HG03354 (cell line): ENCODE data around the gene RSPH3.
"Not testable (repeated sequence)": the region's sequence is repeated elsewhere in the genome, so short reads cannot be mapped to it uniquely, and the experiment has no call there.

Source experiments
- ATAC-seq: cut with Tn5 transposase; IDR thresholded peaks from one replicate; pipeline ENCODE4 v1.9.1; 2021; ENCODE audit warnings: mild to moderate bottlenecking; ENCODE audit not compliant: unreplicated experiment, poor library complexity, severe bottlenecking

RSPH3 gene

GRCh38 chr6:158999666-159000403, at the start of gene RSPH3:
Gene RSPH3 (minus strand): TSS chr6:159000202. CDS start chr6:158999550, 652 bp downstream.
- ATAC-seq = peak; percentile 93

- no peak for ATAC-seq
Observed at GRCh38 chr6:159047891-159048685, 48.1 kb upstream of the RSPH3 start.

- no peak for ATAC-seq
Observed at GRCh38 chr6:159045801-159046200, 45.8 kb upstream of the RSPH3 start.

GRCh38 chr6:159044899-159045727, 45.1 kb upstream of the RSPH3 start, which contains the start of gene TAGAP:
Gene TAGAP (minus strand): TSS chr6:159044991. CDS start chr6:159044146, 845 bp downstream.
- ATAC-seq = peak; percentile 86

- ATAC-seq = no peak
Observed at GRCh38 chr6:159043947-159044346, 43.9 kb upstream of the RSPH3 start.

GRCh38 chr6:159043251-159043650, 43.2 kb upstream of the RSPH3 start:
- ATAC-seq = no peak

GRCh38 chr6:159042826-159043181, 42.8 kb upstream of the RSPH3 start:
- ATAC-seq = no peak

GRCh38 chr6:159042003-159042825, 42.2 kb upstream of the RSPH3 start:
- ATAC-seq = peak; percentile 38

- no peak for ATAC-seq
Observed at GRCh38 chr6:159041181-159041580, 41.2 kb upstream of the RSPH3 start.

- ATAC-seq = no peak
Observed at GRCh38 chr6:159039885-159040258, 39.9 kb upstream of the RSPH3 start.

- ATAC-seq = peak; percentile 82
Observed at GRCh38 chr6:159038914-159039884, 39.2 kb upstream of the RSPH3 start.

GRCh38 chr6:159038318-159038717, 38.3 kb upstream of the RSPH3 start:
- ATAC-seq = not testable (repeated sequence)

GRCh38 chr6:159037756-159038290, 37.8 kb upstream of the RSPH3 start:
- ATAC-seq = no peak

GRCh38 chr6:159036673-159037072, 36.7 kb upstream of the RSPH3 start:
- ATAC-seq = no peak

GRCh38 chr6:159035891-159036290, 35.9 kb upstream of the RSPH3 start:
- ATAC-seq = no peak

- no peak for ATAC-seq
Observed at GRCh38 chr6:159033160-159034049, 33.4 kb upstream of the RSPH3 start.

GRCh38 chr6:159031846-159032245, 31.8 kb upstream of the RSPH3 start:
- ATAC-seq = no peak
